HEK293 (cell line): ENCODE results near the gene ATP5F1D.

Experiments used
- CTCF ChIA-PET: fragments of 350-600 bp; formaldehyde crosslinking; extraction: SDS; loops from one replicate; lab custom pipeline; 2021; ENCODE audit warnings: antibody characterized with exemption; lab: Yijun Ruan, JAX
- POLR2A ChIA-PET: fragments of 300-600 bp; formaldehyde crosslinking; extraction: SDS; loops from one replicate; lab custom pipeline; 2020; ENCODE audit warnings: antibody characterized with exemption, inconsistent platforms; lab: Yijun Ruan, JAX
- H3K27ac ChIP-seq: fragments of 200-500 bp; sonication (Bioruptor generic); 2 replicates; pipeline ENCODE4 v1.5.1; 2014; ENCODE audit warnings: low read depth, low read length, control low read depth, inconsistent platforms; ENCODE audit errors: extremely low read depth
- H3K36me3 ChIP-seq, 2 experiments: fragments of 200-500 bp in 1 of 2; sonication (Bioruptor generic) in 1 of 2; 1 replicate in 1 of 2; 2 replicates in 1 of 2; pipeline ENCODE4 v1.5.1; 2014 to 2017; ENCODE audit warnings: inconsistent platforms in 2 of 2, low read length in 2 of 2; ENCODE audit not compliant: control insufficient read depth in 2 of 2, insufficient read depth in 1 of 2
- H3K4me1 ChIP-seq: fragments of 200-500 bp; sonication (Bioruptor generic); 2 replicates; pipeline ENCODE4 v1.5.1; 2014; ENCODE audit warnings: mild to moderate bottlenecking, low read length, inconsistent platforms; ENCODE audit not compliant: control insufficient read depth, insufficient read depth
- H3K4me3 ChIP-seq: 2 replicates; pipeline ENCODE4 v1.5.1; 2011; ENCODE audit warnings: low read depth, mild to moderate bottlenecking, control low read depth, low read length, moderate library complexity
- H3K9me3 ChIP-seq: fragments of 200-500 bp; sonication (Bioruptor generic); 2 replicates; pipeline ENCODE4 v1.5.1; 2014; ENCODE audit warnings: low read depth, low read length, inconsistent platforms; ENCODE audit not compliant: control insufficient read depth, insufficient read depth
- GLIS1 ChIP-seq: fragments of 450-650 bp; formaldehyde crosslinking; IDR thresholded peaks from 2 replicates; pipeline ENCODE4 v1.5.1; 2016; ENCODE audit warnings: missing biosample characterization, missing genetic modification characterization
- IKZF3 ChIP-seq: fragments of 450-650 bp; IDR thresholded peaks from 2 replicates; pipeline ENCODE4 v1.5.0; 2018; ENCODE audit warnings: missing biosample characterization, mild to moderate bottlenecking, missing genetic modification characterization, moderate library complexity
- OSR2 ChIP-seq: fragments of 450-650 bp; formaldehyde crosslinking; IDR thresholded peaks from 2 replicates; pipeline ENCODE4 v1.5.1; 2016; ENCODE audit warnings: missing biosample characterization, missing genetic modification characterization
- SCRT1 ChIP-seq: fragments of 450-650 bp; formaldehyde crosslinking; IDR thresholded peaks from 2 replicates; pipeline ENCODE4 v1.5.1; 2016; ENCODE audit warnings: missing biosample characterization, missing genetic modification characterization, borderline replicate concordance
- SCRT2 ChIP-seq: fragments of 450-650 bp; formaldehyde crosslinking; IDR thresholded peaks from 2 replicates; pipeline ENCODE4 v1.5.1; 2016; ENCODE audit warnings: missing biosample characterization, missing genetic modification characterization
- SP2 ChIP-seq: fragments of 450-650 bp; formaldehyde crosslinking; IDR thresholded peaks from 2 replicates; pipeline ENCODE4 v1.5.1; 2016; ENCODE audit warnings: missing biosample characterization, missing genetic modification characterization
- SP7 ChIP-seq: fragments of 450-650 bp; formaldehyde crosslinking; IDR thresholded peaks from 2 replicates; pipeline ENCODE4 v1.5.1; 2016; ENCODE audit warnings: missing biosample characterization, missing genetic modification characterization
- TRIM28 ChIP-seq: IDR thresholded peaks from 2 replicates; pipeline ENCODE4 v1.6.1; 2011; ENCODE audit warnings: low read length, control low read depth, borderline replicate concordance
- ZBTB17 ChIP-seq: fragments of 450-650 bp; formaldehyde crosslinking; IDR thresholded peaks from 2 replicates; pipeline ENCODE4 v1.5.1; 2016; ENCODE audit warnings: missing biosample characterization, missing genetic modification characterization
- ZBTB48 ChIP-seq: fragments of 450-650 bp; formaldehyde crosslinking; IDR thresholded peaks from 2 replicates; pipeline ENCODE4 v1.5.1; 2016; ENCODE audit warnings: missing biosample characterization, missing genetic modification characterization
- ZBTB6 ChIP-seq: fragments of 450-650 bp; formaldehyde crosslinking; IDR thresholded peaks from 2 replicates; pipeline ENCODE4 v1.5.1; 2017; ENCODE audit warnings: missing biosample characterization, missing genetic modification characterization
- ZBTB8A ChIP-seq: fragments of 450-650 bp; formaldehyde crosslinking; IDR thresholded peaks from 2 replicates; pipeline ENCODE4 v1.5.1; 2016; ENCODE audit warnings: missing biosample characterization, missing genetic modification characterization
- ZEB2 ChIP-seq: fragments of 450-650 bp; formaldehyde crosslinking; IDR thresholded peaks from 2 replicates; pipeline ENCODE4 v1.5.1; 2016; ENCODE audit warnings: missing biosample characterization, missing genetic modification characterization
- ZNF112 ChIP-seq: fragments of 450-650 bp; formaldehyde crosslinking; IDR thresholded peaks from 2 replicates; pipeline ENCODE4 v1.5.0; 2017; ENCODE audit warnings: missing biosample characterization, missing genetic modification characterization
- ZNF140 ChIP-seq: fragments of 450-650 bp; formaldehyde crosslinking; IDR thresholded peaks from 2 replicates; pipeline ENCODE4 v1.5.1; 2016; ENCODE audit warnings: missing biosample characterization, missing genetic modification characterization
- ZNF2 ChIP-seq: fragments of 450-650 bp; formaldehyde crosslinking; IDR thresholded peaks from 2 replicates; pipeline ENCODE4 v1.5.1; 2016; ENCODE audit warnings: missing biosample characterization, missing genetic modification characterization
- ZNF311 ChIP-seq: fragments of 450-650 bp; formaldehyde crosslinking; IDR thresholded peaks from 2 replicates; pipeline ENCODE4 v1.5.1; 2017; ENCODE audit warnings: missing biosample characterization, missing genetic modification characterization, borderline replicate concordance
- ZNF341 ChIP-seq: fragments of 450-650 bp; formaldehyde crosslinking; IDR thresholded peaks from 2 replicates; pipeline ENCODE4; 2016; ENCODE audit warnings: low read depth, missing biosample characterization, missing genetic modification characterization
- ZNF394 ChIP-seq: fragments of 450-650 bp; formaldehyde crosslinking; IDR thresholded peaks from 2 replicates; pipeline ENCODE4 v1.5.1; 2016; ENCODE audit warnings: missing biosample characterization, missing genetic modification characterization, mild to moderate bottlenecking, moderate library complexity, borderline replicate concordance
- ZNF426 ChIP-seq: fragments of 450-650 bp; formaldehyde crosslinking; IDR thresholded peaks from 2 replicates; pipeline ENCODE4 v1.5.1; 2017; ENCODE audit warnings: missing biosample characterization, missing genetic modification characterization, mild to moderate bottlenecking, inconsistent platforms, moderate library complexity
- ZNF518A ChIP-seq: fragments of 450-650 bp; formaldehyde crosslinking; conservative IDR thresholded peaks from 2 replicates; pipeline ENCODE4 v1.5.1; 2016; ENCODE audit warnings: low read depth, missing biosample characterization, missing genetic modification characterization
- ZNF555 ChIP-seq: fragments of 450-650 bp; formaldehyde crosslinking; conservative IDR thresholded peaks from 2 replicates; pipeline ENCODE4 v1.5.1; 2017; ENCODE audit warnings: missing biosample characterization, mild to moderate bottlenecking, missing genetic modification characterization, inconsistent platforms
- ZNF600 ChIP-seq: fragments of 450-650 bp; formaldehyde crosslinking; IDR thresholded peaks from 2 replicates; pipeline ENCODE4 v1.5.1; 2016; ENCODE audit warnings: missing biosample characterization, missing genetic modification characterization
- ZNF626 ChIP-seq: fragments of 450-650 bp; sonication (Bioruptor Pico); formaldehyde crosslinking; IDR thresholded peaks from 2 replicates; pipeline ENCODE4 v1.5.1; 2018; ENCODE audit warnings: missing biosample characterization, missing genetic modification characterization, inconsistent platforms
- ZNF664 ChIP-seq: fragments of 450-650 bp; formaldehyde crosslinking; IDR thresholded peaks from 2 replicates; pipeline ENCODE4 v1.5.1; 2016; ENCODE audit warnings: missing biosample characterization, missing genetic modification characterization
- ZNF692 ChIP-seq: fragments of 450-650 bp; formaldehyde crosslinking; IDR thresholded peaks from 2 replicates; pipeline ENCODE4 v1.5.1; 2016; ENCODE audit warnings: missing biosample characterization, missing genetic modification characterization
- ZNF768 ChIP-seq: fragments of 450-650 bp; formaldehyde crosslinking; IDR thresholded peaks from 2 replicates; pipeline ENCODE4 v1.5.1; 2018; ENCODE audit warnings: missing biosample characterization, mild to moderate bottlenecking, missing genetic modification characterization
- ZNF791 ChIP-seq: fragments of 450-650 bp; formaldehyde crosslinking; IDR thresholded peaks from 2 replicates; pipeline ENCODE4 v1.5.1; 2016; ENCODE audit warnings: missing biosample characterization, missing genetic modification characterization

The ATP5F1D gene

GRCh38 chr19:1213391-1214286, 27.9 kb upstream of the ATP5F1D start:
- Histone ChIP-seq H3K36me3 (peaks cover 18 to 37% of the 10 kb centered on the region in 2 experiments; a peak in 2 of 3 replicates), H3K27ac (peak overlapping the region; percentile 51), H3K4me3 (no peak overlapping the region), H3K9me3 (no peaks in the 10 kb centered on the region), H3K4me1 (peaks cover 12% of the 10 kb centered on the region; the same call in 1 of the 2 replicates)
- ChIA-PET CTCF (interaction anchor here (1.0 to 2.2 kb wide), 3 partner anchors 9 to 100 kb away, joined by 4 to 8 read pairs (median 5); no protein-coding TSS in a partner anchor), POLR2A (interaction anchor here (0.7 to 2.3 kb wide), 2 partner anchors 55 to 56 kb away, joined by 4 to 18 read pairs; partner anchors contain the start of gene CIRBP)
- TF ChIP-seq ZNF112 (tag by site-specific recombination) (no peak), SCRT2 (tag by site-specific recombination) (peak; percentile 98), ZNF311 (no peak), ZBTB6 (peak; percentile 56; the same call in 1 of the 2 replicates), SP2 (tag by site-specific recombination) (peak; percentile 52), ZNF664 (tag by site-specific recombination) (no peak), ZNF341 (tag by site-specific recombination) (peak; percentile 43), GLIS1 (tag by site-specific recombination) (peak; percentile 69), OSR2 (tag by site-specific recombination) (0 out of 2 replicates have a peak, but pooled peaks have one; percentile 16), ZNF394 (peak; percentile 38; the same call in 1 of the 2 replicates), ZBTB17 (tag by site-specific recombination) (peak; percentile 53), ZNF518A (tag by site-specific recombination) (no peak), ZNF768 (tag by site-specific recombination) (no peak), ZEB2 (tag by site-specific recombination) (0 out of 2 replicates have a peak, but pooled peaks have one; percentile 27), ZBTB48 (tag by site-specific recombination) (0 out of 2 replicates have a peak, but pooled peaks have one; percentile 6), SP7 (tag by site-specific recombination) (peak; percentile 24; the same call in 1 of the 2 replicates), ZNF2 (tag by site-specific recombination) (no peak), ZNF600 (tag by site-specific recombination) (peak; percentile 78), ZNF140 (tag by site-specific recombination) (no peak), TRIM28 (no peak), ZNF791 (tag by site-specific recombination) (no peak), ZBTB8A (tag by site-specific recombination) (peak; percentile 45; the same call in 1 of the 2 replicates), IKZF3 (tag by site-specific recombination) (0 out of 2 replicates have a peak, but pooled peaks have one; percentile 35), ZNF555 (tag by site-specific recombination) (no peak), SCRT1 (tag by site-specific recombination) (peak; percentile 89), ZNF626 (tag by site-specific recombination) (no peak), ZNF426 (tag by site-specific recombination) (no peak), ZNF692 (tag by site-specific recombination) (0 out of 2 replicates have a peak, but pooled peaks have one; percentile 12)
